Lower lobe of right lung (tissue), 2 donors: Measurements from ENCODE around the gene PAK6. TPM values are rescaled to one million over a fixed set of nuclear protein-coding genes. Genes with fewer than 3 reads are reported as not detected.
A peak's percentile ranks its signal among the peaks of the same experiment; 100 is the strongest.

Source experiments
- ATAC-seq, 2 donors: fragments of 200-7000 bp; cut with Tn5 transposase; one replicate each; pipeline ENCODE4 v1.9.1; 2020 to 2022; ENCODE audit warnings: mild to moderate bottlenecking in 2 of 2, moderate library complexity in 2 of 2
- DNase-seq: peaks from one replicate; pipeline ENCODE4 v3.0.0-alpha.2; 2020
- H3K27ac ChIP-seq: fragments of 200-600 bp; one replicate; pipeline ENCODE4 v1.8.0; 2022
- H3K27me3 ChIP-seq: fragments of 200-600 bp; one replicate; pipeline ENCODE4 v1.8.0; 2022; ENCODE audit warnings: low read depth
- H3K36me3 ChIP-seq: fragments of 200-600 bp; one replicate; pipeline ENCODE4 v1.8.0; 2022; ENCODE audit warnings: mild to moderate bottlenecking
- H3K4me1 ChIP-seq: fragments of 200-600 bp; one replicate; pipeline ENCODE4 v1.8.0; 2022
- H3K4me3 ChIP-seq: fragments of 200-600 bp; one replicate; pipeline ENCODE4 v1.8.0; 2022; ENCODE audit warnings: mild to moderate bottlenecking
- H3K9me3 ChIP-seq: fragments of 200-600 bp; one replicate; pipeline ENCODE4 v1.8.0; 2022
- intact Hi-C: fragments of 100-400 bp; cut with DNase I; formaldehyde crosslinking; loops from one replicate; pipeline ENCODE4 v1.11.0; 2022
- total RNA-seq: library from RNA; stranded (reverse); fragmentation: NEBNext Ultra II Directional; extraction: Animal tissue kit (Norgen Biotek cat#: 25700); gene quantifications from one replicate; pipeline ENCODE4 v1.2.1, GENCODE V29; 2021
- TF ChIP-seq, protein P1 (sequence below): fragments of 200-600 bp; IDR thresholded peaks from one replicate; pipeline ENCODE4 v1.8.0; 2022; ENCODE audit warnings: antibody characterized with exemption, mild to moderate bottlenecking
- donor health status: DM: no; HTN: yes; CAD: no; lungs with severe emphysema.

Gene PAK6
- total RNA-seq, 1 donor from 2014 or later = 5.6 TPM

DNA sequence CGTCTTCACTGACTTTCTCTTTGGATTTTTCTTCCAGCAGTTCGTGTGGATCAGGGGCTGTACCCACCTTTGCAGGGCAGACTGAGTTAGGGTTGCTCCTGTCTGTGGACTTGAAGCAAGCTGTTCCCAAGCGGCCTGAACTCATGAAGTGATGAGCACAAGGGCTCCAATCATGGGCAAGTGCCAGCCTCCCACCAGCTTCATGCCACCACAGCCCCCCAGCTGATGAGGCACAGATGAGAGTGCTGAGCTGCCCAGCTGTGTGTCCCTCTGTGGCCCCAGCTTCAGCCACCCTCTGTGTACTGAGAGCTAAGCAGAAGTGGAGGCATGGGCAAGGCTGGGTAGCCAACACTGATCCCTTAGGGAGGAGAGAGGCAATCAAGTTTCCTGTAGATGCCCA lies 72.1 kb downstream of the PAK6 start:
- no peaks in the 10 kb centered on the region for H3K9me3 ChIP-seq
- H3K4me1 ChIP-seq = peaks cover 29% of the 10 kb centered on the region
- H3K27me3 ChIP-seq = no peaks in the 10 kb centered on the region
- H3K36me3 ChIP-seq = no peaks in the 10 kb centered on the region
- intact Hi-C loops = no loop called here
- TF ChIP-seq, protein P1, sequence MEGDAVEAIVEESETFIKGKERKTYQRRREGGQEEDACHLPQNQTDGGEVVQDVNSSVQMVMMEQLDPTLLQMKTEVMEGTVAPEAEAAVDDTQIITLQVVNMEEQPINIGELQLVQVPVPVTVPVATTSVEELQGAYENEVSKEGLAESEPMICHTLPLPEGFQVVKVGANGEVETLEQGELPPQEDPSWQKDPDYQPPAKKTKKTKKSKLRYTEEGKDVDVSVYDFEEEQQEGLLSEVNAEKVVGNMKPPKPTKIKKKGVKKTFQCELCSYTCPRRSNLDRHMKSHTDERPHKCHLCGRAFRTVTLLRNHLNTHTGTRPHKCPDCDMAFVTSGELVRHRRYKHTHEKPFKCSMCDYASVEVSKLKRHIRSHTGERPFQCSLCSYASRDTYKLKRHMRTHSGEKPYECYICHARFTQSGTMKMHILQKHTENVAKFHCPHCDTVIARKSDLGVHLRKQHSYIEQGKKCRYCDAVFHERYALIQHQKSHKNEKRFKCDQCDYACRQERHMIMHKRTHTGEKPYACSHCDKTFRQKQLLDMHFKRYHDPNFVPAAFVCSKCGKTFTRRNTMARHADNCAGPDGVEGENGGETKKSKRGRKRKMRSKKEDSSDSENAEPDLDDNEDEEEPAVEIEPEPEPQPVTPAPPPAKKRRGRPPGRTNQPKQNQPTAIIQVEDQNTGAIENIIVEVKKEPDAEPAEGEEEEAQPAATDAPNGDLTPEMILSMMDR = no peak
- DNase-seq (no peak), ATAC-seq (no peak)
- H3K4me3 ChIP-seq = no peak overlapping the region
- H3K27ac ChIP-seq = no peak overlapping the region

DNA sequence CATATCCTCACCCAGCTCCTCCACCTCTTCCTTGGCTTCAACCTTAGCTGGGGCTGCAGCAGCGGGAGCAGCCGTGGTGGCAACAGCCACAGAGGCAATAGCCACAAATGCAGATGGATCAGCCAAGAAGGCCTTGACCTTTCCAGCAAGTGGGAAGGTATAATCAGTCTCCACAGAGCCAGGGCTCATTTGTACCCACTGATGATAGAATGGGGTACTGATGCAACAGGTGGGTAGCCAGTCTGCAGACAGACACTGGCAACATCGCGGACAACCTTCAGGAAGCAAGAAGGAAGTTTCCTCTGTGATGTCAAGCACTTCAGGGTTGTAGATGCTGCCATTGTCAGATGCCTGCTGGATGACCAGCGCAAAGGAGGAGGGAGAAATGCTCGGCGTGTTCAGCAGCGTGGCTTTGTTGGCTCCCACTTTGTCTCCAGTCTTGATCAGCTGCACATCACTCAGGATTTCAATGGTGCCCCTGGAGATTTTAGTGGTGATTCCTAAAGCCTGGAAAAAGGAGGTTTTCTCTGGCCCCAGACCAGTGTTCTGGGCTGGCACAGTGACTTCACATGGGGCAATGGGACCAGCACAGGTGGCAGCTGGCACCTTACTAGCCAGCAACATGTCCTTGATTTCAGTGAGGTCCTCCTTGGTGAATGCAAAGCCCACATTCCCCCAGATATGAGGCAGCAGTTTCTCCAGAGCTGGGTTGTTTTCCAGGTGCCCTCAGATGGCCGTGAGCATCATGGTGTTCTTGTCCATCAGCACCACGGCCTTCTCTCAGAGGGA lies 73.7 kb downstream of the PAK6 start:
- intact Hi-C loops = no loop called here
- no peaks in the 10 kb centered on the region for H3K27me3 ChIP-seq
- ATAC-seq (no peak), DNase-seq (no peak)
- TF ChIP-seq, protein P1 = no peak
- no peak overlapping the region for H3K27ac ChIP-seq
- no peaks in the 10 kb centered on the region for H3K9me3 ChIP-seq
- no peak overlapping the region for H3K4me3 ChIP-seq
- H3K36me3 ChIP-seq = no peaks in the 10 kb centered on the region
- peaks cover 26% of the 10 kb centered on the region for H3K4me1 ChIP-seq

DNA sequence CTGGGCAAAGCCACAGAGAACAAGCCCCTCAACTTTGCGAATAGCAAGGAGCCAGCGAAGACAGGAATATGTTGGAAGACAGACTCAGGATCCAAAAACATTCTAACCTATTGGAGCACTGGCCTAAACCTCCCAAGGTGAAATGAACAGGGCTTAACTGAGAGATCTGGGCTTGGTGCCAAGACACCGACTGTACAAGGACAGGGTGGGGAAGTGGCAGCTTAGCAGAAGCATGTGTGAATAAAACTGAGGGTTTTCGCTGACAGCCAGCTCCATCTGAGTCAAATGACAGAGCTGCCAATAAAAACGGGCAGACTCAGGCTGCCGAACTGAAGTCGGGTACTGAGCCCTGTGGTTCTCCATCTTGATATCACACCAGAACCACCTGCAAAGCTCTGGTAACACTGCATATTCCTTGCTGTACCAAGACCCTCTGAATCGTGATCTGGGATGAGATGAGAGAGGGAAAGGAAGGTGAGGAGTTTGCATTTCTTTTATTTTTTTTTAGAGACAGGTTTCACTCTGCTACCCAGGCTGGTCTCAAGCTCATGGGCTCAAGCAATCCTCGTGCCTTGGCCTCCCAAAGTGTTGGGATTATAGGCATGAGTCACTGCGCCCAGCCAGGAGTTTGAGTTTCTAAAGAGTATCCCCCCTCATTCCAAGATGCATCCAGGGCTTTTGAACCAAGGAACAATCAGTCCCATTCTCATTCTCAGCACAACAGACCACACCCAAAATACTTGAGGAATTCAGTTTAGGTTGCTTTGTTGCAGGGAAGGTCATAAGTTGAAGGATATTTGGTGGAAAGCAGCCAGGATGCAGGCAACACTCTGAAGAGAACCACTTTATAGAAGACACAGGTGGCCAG lies 74.9 kb downstream of the PAK6 start:
- no peak overlapping the region for H3K27ac ChIP-seq
- H3K9me3 ChIP-seq = no peaks in the 10 kb centered on the region
- peak; percentile 68 to 84 for ATAC-seq
- H3K36me3 ChIP-seq = no peaks in the 10 kb centered on the region
- H3K4me1 ChIP-seq = peaks cover 24% of the 10 kb centered on the region
- H3K27me3 ChIP-seq = no peaks in the 10 kb centered on the region
- intact Hi-C loops = no loop called here
- TF ChIP-seq, protein P1 = no peak
- DNase-seq = peak; percentile 79
- no peak overlapping the region for H3K4me3 ChIP-seq

DNA sequence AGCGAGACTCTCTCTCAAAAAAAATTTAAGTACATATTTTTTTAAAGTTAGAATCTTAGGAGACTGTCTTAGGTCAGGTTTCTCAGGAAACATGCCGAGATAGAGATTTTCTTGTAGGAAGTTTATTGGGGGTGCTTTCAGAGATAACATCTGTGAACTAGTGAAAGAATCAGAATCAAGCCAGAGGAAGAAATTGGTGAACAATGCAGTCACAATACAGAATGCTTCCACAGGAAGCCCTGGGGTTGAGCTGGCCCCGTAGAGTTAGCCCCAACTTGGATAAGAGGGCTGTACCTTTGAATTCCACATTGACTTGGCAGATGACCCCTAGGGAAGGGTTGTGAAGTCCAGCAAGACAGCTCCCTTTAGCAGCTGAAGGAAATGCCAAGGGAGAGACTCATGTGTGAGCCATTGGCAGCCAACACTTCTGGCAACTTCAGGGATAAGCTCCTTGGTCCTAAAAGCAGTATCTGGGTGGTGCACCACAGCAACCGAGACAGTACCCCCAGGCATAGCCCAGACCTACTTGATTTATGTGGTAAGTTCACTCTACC lies 75.9 kb downstream of the PAK6 start:
- Histone ChIP-seq H3K27ac (no peak overlapping the region), H3K4me1 (peaks cover 14% of the 10 kb centered on the region), H3K9me3 (no peaks in the 10 kb centered on the region), H3K27me3 (no peaks in the 10 kb centered on the region), H3K4me3 (no peak overlapping the region), H3K36me3 (no peaks in the 10 kb centered on the region)
- ATAC-seq (no peak), DNase-seq (no peak)
- intact Hi-C loops = no loop called here
- TF ChIP-seq, protein P1 = no peak

DNA sequence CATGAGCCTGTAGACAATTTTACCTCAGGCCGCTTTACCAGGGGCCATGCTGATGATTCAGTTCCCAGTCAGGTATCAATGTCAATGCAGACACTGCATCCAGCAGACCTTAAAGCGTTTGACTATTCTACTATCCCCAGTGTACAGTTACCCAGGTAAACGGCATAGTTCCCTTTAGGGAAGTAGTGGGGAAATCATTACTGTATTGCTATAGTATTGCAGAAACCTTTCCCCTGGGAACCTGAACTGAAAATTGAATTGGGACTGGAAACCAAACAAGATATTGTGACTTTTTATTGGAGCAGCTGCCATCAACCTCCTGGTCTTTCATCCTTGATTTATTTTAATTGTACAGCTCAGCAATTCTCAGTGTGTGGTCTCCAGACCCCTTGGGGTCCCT lies 78.1 kb downstream of the PAK6 start:
- Histone ChIP-seq H3K9me3 (no peaks in the 10 kb centered on the region), H3K4me3 (no peak overlapping the region), H3K4me1 (peaks cover 13% of the 10 kb centered on the region), H3K27ac (no peak overlapping the region), H3K27me3 (no peaks in the 10 kb centered on the region), H3K36me3 (no peaks in the 10 kb centered on the region)
- intact Hi-C loops = no loop called here
- ATAC-seq (no peak), DNase-seq (no peak)
- TF ChIP-seq, protein P1 = no peak
